Left kidney (tissue), 2 donors: ENCODE results near the gene ZEB2. TPM values are rescaled to one million over a fixed set of nuclear protein-coding genes. Genes with fewer than 3 reads are reported as not detected.

Experiments
- DNase-seq: peaks from one replicate; pipeline ENCODE4 v3.0.0-alpha.2; 2013
- polyA plus RNA-seq: library from polyadenylated mRNA; unstranded; fragments of 120-200 nt; gene quantifications from one replicate; pipeline ENCODE4 v1.2.1, GENCODE V29; 2013; ENCODE audit not compliant: insufficient read length

The ZEB2 gene
- polyA plus RNA-seq, 1 donor, result 120 TPM

DNA sequence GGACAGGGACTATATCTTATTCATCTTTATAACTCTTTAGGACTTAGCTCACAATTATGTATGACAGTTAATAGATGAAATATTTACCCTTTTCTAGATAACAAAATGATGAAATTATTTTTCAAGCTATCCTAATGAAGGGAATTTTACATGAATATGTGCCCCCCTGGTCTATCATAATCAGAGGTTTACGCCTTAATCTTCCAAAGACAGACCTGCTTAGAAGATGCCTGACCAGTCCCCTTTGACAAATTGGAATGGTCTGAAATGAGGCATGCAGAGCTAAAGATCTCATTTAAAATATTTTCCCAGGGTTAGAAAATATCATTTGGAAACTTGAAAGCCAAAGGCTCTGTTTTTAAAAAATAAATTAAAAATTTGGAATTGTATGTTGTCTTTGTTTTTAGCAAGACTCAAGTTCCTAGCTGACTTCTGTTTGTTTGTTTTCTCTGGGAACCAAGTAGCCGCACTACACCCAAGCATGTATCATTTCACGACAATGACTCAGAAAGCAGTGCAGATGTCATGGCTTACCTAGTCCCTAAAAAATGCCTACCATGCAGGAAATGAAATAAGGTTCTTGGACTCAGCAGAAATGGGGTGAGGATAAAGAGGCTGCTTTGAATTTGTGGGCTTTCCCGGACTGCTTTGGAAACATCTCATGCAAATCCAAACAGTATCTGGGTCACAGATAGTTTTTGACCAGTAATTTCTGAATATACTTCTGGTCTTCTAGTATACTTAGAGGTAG is 162.1 kb downstream of the ZEB2 start:
- no peak for DNase-seq

- no peak for DNase-seq
Observed at GRCh38 chr2:144356402-144356801, 163.5 kb downstream of the ZEB2 start.

GRCh38 chr2:144354953-144355352 is 165.0 kb downstream of the ZEB2 start:
- DNase-seq, result no peak

GRCh38 chr2:144351687-144352086 is 168.2 kb downstream of the ZEB2 start:
- DNase-seq, result no peak

GRCh38 chr2:144350151-144350802 is 169.6 kb downstream of the ZEB2 start:
- DNase-seq, result no peak

DNA sequence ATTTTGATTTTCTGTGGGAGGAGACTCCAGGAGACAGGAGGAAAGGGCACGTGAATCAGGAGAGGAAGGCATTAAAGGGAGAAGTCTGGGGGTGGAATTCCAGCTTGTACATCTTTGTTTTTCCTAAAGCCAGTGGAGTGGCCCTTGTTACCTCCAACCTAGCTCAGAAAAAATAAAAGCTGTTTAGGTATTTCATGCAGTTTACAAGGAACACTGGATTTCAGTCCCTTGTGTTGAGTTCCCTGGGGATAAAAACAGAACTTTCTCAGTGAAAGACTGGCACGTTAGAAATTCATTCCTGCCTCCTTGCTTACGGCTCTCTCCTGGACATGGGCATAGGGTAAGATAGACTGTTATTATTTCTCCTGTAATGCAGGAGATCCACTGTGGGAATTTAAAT is 170.2 kb downstream of the ZEB2 start:
- DNase-seq, result no peak

GRCh38 chr2:144348846-144349245 is 171.1 kb downstream of the ZEB2 start:
- no peak for DNase-seq

GRCh38 chr2:144346229-144346628 is 173.7 kb downstream of the ZEB2 start:
- DNase-seq, result no peak

DNA sequence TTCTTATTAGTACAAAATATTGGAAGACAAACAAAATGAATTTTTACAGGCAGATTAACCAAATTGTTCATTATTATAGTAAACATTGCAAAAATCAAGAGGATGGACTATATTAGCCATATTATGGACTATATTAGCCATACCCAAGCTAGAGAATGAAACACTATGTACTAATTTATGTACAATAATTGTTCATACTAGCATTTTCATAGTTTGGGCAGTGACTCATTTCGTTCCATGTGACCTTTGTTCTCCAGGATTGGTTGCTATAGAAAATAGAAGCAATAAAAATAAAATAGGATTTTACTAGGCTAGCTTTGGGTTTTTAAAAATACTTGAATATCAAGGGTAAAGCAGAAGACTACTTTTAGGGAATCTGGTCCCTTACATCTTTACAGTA is 176.8 kb downstream of the ZEB2 start:
- no peak for DNase-seq

DNA sequence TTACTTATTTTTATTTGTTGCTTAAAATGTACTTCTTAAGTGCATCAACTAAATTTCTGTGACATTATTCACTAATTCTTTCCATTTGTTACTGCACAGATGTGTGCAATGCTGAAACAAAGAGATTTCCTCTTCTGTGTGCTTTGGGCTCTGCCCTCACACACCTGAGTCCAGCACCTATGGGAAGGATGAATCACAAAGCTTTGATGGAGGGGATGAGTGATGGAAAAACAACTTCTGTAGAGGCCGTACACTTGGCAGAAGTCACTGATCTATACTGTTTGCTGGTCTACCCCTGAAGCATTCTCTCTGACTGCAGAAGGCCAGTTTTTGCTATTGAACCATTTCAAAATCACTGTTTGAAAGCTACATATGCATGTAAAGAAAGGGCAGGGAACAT is 178.4 kb downstream of the ZEB2 start:
- DNase-seq, result no peak

DNA sequence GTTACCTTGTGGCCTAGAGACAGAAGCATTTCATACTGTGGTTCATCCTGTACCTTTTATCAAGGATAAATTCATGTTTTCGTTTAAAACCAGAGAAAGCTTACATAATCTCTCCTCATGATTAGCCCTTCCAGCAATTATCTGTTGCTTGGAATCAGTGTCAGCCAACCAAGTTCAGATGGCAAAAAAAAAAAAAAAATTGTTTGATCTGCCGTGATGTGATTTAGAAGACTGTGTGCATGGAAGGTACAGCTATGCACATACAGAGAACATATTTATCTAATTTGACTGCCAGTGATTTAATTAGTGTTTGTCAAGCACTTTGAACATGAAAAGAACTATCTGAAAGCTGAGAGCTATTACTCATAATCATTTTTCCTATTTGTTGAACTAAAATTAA is 180.9 kb downstream of the ZEB2 start:
- no peak for DNase-seq

DNA sequence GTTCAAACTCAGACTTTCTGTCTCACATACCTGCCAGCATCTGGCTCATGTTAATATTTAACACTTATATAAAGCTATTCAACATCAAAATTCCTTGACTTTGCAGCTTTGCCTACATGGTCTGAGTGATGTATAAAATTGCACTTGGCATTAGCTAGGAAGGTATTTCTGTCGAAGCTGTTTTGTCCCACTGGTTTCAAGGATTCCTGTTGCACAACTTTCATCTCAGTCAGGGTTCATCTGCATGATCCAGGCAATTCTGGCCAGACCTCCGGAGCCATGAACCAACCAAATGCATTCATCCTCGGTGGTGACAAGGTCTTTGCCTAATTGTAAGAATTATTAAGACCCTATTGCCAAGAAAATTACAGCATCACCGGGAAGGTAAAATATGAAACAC is 185.4 kb downstream of the ZEB2 start:
- no peak for DNase-seq
